ENCODE results near the gene PSMD11. TPM values are rescaled to one million over a fixed set of nuclear protein-coding genes. Genes with fewer than 3 reads are reported as not detected.

PSMD11 gene
- total RNA-seq, 6 experiments from 2014 or later, result 45.7 to 61.3 (median 51.6) TPM

DNA sequence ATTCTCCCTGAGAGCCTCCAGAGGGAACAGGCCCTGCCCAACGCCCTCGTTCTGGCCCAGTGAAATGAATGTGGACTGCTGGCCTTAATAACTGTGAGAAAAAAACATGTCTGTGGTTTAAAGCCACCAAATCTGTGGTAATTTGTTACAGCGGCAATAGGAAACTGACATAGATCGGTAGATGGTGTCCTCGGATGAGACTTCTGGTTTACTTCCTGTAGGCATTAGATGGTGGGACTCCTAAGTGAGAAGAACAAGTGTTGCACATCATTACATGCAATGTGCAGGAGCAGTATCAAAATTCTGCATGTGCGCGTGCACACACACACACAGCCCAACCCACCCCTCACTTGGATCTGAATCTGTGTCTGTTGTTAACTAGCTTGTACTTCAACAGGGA, 84.5 kb downstream of the PSMD11 start:
- no peak for TF ChIP-seq POLR2A (IDR thresholded peaks at IDR 0.05)
- TF ChIP-seq, protein P1, sequence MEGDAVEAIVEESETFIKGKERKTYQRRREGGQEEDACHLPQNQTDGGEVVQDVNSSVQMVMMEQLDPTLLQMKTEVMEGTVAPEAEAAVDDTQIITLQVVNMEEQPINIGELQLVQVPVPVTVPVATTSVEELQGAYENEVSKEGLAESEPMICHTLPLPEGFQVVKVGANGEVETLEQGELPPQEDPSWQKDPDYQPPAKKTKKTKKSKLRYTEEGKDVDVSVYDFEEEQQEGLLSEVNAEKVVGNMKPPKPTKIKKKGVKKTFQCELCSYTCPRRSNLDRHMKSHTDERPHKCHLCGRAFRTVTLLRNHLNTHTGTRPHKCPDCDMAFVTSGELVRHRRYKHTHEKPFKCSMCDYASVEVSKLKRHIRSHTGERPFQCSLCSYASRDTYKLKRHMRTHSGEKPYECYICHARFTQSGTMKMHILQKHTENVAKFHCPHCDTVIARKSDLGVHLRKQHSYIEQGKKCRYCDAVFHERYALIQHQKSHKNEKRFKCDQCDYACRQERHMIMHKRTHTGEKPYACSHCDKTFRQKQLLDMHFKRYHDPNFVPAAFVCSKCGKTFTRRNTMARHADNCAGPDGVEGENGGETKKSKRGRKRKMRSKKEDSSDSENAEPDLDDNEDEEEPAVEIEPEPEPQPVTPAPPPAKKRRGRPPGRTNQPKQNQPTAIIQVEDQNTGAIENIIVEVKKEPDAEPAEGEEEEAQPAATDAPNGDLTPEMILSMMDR (IDR thresholded peaks at IDR 0.05), result no peak
- H3K27ac ChIP-seq, result no peak overlapping the region
- no peaks in the 10 kb centered on the region for H3K27me3 ChIP-seq
- intact Hi-C loops (cut with DNase I), result no loop called here
- DNase-seq (no peak), ATAC-seq (no peak)
- H3K4me3 ChIP-seq, result no peak overlapping the region
- WGBS (ENCODE audit: insufficient coverage, low coverage, low lambda C conversion rate, missing lambda C conversion rate), result 75% methylated on average over 5 of the region's 7 CpGs
- no peaks in the 10 kb centered on the region for H3K4me1 ChIP-seq
- H3K9me3 ChIP-seq, result no peaks in the 10 kb centered on the region
- no peaks in the 10 kb centered on the region for H3K36me3 ChIP-seq

DNA sequence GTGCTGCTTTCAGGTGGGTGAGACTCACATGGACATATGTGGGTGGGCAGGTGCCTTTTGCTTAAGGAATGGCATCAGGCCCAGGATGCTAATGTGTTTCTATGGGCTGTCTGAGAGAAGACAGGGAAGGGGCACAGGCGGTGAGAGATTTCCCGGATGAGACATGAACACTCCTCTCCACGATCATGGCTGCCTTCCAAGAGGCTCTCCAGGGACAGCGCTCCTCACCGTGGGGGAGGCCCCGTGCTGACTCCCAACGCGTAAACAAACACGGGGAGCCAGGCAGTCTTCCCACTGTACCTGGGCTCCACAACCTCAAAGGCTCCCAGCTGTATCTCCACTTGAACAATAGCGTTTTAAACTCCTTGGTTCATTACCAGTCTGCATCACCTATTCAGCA, 85.3 kb downstream of the PSMD11 start:
- no peak for TF ChIP-seq POLR2A (IDR thresholded peaks at IDR 0.05)
- TF ChIP-seq, protein P1 (IDR thresholded peaks at IDR 0.05), result no peak
- no peak for DNase-seq
- no peak overlapping the region for H3K4me3 ChIP-seq
- H3K27ac ChIP-seq, result no peak overlapping the region
- ATAC-seq, result no peak
- no peaks in the 10 kb centered on the region for H3K36me3 ChIP-seq
- H3K27me3 ChIP-seq, result no peaks in the 10 kb centered on the region
- WGBS (ENCODE audit: insufficient coverage, low coverage, low lambda C conversion rate, missing lambda C conversion rate), result no CpG with 5 or more reads among the region's 10 CpGs
- intact Hi-C loops (cut with DNase I), result no loop called here
- no peaks in the 10 kb centered on the region for H3K4me1 ChIP-seq
- no peaks in the 10 kb centered on the region for H3K9me3 ChIP-seq

Small RNAs within 50 kb of the gene (small RNA-seq; reads per million reads assigned to genes)
- gene AC005899.2 (0 reads per million in 2 experiments), gene AC005899.6 (0 reads per million in 2 experiments), gene RF00019 (0 reads per million in 2 experiments)

Other genes starting within 250 kb of the PSMD11 start
- gene RHBDL3, start 178.7 kb upstream of the PSMD11 start, total RNA-seq, result under 1 TPM in 2 of 6 experiments, not detected in 4; 0.04 to 0.09 TPM
- gene C17orf75, start 102.3 kb upstream of the PSMD11 start, total RNA-seq, result 1 to 10 TPM; 7.1 to 8.9 (median 7.3) TPM
- 10 to 100 TPM; 48.0 to 91.1 (median 68.7) TPM for gene ZNF207, start 94.4 kb upstream of the PSMD11 start, total RNA-seq
- under 1 TPM; 0.37 to 0.90 (median 0.48) TPM for gene CDK5R1, start 42.5 kb downstream of the PSMD11 start, total RNA-seq

All from right lobe of liver (tissue), 6 donors.